Thoracic aorta (tissue), 2 donors: Measurements from ENCODE around the gene TLN1. TPM values are rescaled to one million over a fixed set of nuclear protein-coding genes. Genes with fewer than 3 reads are reported as not detected.
A peak's percentile ranks its signal among the peaks of the same experiment; 100 is the strongest.

ENCODE experiments used
- ATAC-seq: fragments of 150-250 bp; one replicate; pipeline ENCODE4 v1.8.0; 2017; ENCODE audit warnings: low read depth; ENCODE audit not compliant: insufficient number of reproducible peaks, low FRiP score
- DNase-seq: peaks from one replicate; pipeline ENCODE4 v3.0.0-alpha.2; 2020; ENCODE audit warnings: low spot score
- H3K27ac ChIP-seq, 2 donors: fragments of 200-600 bp; sonication (generic); 1 replicate in 1 of 2; 2 replicates in 1 of 2; pipeline ENCODE4 v1.5.1; 2016; ENCODE audit warnings: mild to moderate bottlenecking in 2 of 2, moderate library complexity in 2 of 2
- H3K27me3 ChIP-seq: fragments of 200-600 bp; sonication (generic); replicated peaks from 2 replicates; pipeline ENCODE4 v1.6.0; 2016; ENCODE audit warnings: mild to moderate bottlenecking; ENCODE audit not compliant: insufficient read depth
- H3K36me3 ChIP-seq: fragments of 200-600 bp; sonication (generic); one replicate; pipeline ENCODE4 v1.5.1; 2016
- H3K4me1 ChIP-seq, 2 donors: fragments of 200-600 bp; sonication (generic); 1 replicate in 1 of 2; 2 replicates in 1 of 2; pipeline versions ENCODE4 v1.5.1 to v1.6.0; 2016; ENCODE audit warnings: low read depth in 2 of 2, mild to moderate bottlenecking in 1 of 2; ENCODE audit not compliant: control insufficient read depth in 1 of 2
- H3K4me3 ChIP-seq: fragments of 200-600 bp; sonication (generic); 2 replicates; pipeline ENCODE4 v1.5.1; 2016; ENCODE audit warnings: mild to moderate bottlenecking
- H3K9me3 ChIP-seq: fragments of 200-600 bp; sonication (generic); 2 replicates; pipeline ENCODE4 v1.5.1; 2016
- total RNA-seq, 2 donors: library from RNA; depleted of rRNA; stranded (reverse); fragments of >200 nt; gene quantifications; one replicate each; pipeline versions ENCODE4 v1.1.0 to v1.2.3, GENCODE V29; 2016
- TF ChIP-seq, protein P1 (sequence below): fragments of 200-600 bp; sonication (generic); IDR thresholded peaks from one replicate; pipeline ENCODE4 v1.5.1; 2019; ENCODE audit warnings: antibody characterized with exemption

TLN1 gene
- total RNA-seq, 2 donors from 2014 or later: 889 to 1,019 TPM

DNA sequence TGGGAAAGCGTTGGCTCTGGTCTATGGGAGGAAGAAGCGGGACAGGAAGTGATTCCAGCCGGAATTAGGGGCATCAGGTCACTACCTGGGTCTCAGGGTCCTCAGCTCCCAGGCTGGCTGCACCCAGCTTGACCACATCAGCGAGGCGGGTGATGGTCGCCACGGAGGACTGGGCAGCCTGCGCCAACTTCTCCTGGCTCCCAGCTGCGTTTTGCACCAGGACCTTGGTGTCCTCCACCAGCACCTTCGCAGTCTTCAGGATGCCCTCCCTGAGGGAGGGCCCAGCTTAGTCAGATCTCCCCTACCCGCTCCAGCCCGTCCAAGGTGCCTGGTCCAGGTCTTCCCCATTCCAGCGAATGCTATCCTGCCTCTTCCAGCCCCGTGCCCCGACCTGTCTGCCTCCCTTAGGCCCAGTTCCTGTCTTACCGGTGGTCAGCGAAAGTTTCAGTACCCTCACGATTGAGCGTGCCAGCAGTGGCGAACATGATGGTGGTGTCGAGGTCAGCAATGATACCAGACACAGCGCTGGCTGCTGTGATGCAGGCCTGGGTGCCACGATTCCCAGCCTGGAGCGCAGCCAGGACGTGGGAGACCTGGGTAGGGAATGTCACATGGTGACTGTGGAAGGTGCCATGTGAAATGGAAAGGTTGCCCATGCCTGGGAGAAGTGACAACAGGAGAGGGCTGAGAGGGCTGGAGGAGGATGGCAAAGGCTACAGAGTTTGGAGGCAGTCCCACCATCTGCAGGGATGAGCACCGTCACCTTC lies 27.9 kb downstream of the TLN1 start:
- Histone ChIP-seq H3K4me1 (peaks cover 0 to 10% of the 10 kb centered on the region in 2 donors), H3K4me3 (no peak overlapping the region), H3K27me3 (no peaks in the 10 kb centered on the region), H3K9me3 (no peaks in the 10 kb centered on the region), H3K27ac (peak overlapping the region in 1 of 2 donors; percentile 34), H3K36me3 (peaks cover 98% of the 10 kb centered on the region)
- no peak for DNase-seq
- no peak for ATAC-seq
- TF ChIP-seq, protein P1, sequence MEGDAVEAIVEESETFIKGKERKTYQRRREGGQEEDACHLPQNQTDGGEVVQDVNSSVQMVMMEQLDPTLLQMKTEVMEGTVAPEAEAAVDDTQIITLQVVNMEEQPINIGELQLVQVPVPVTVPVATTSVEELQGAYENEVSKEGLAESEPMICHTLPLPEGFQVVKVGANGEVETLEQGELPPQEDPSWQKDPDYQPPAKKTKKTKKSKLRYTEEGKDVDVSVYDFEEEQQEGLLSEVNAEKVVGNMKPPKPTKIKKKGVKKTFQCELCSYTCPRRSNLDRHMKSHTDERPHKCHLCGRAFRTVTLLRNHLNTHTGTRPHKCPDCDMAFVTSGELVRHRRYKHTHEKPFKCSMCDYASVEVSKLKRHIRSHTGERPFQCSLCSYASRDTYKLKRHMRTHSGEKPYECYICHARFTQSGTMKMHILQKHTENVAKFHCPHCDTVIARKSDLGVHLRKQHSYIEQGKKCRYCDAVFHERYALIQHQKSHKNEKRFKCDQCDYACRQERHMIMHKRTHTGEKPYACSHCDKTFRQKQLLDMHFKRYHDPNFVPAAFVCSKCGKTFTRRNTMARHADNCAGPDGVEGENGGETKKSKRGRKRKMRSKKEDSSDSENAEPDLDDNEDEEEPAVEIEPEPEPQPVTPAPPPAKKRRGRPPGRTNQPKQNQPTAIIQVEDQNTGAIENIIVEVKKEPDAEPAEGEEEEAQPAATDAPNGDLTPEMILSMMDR: no peak

DNA sequence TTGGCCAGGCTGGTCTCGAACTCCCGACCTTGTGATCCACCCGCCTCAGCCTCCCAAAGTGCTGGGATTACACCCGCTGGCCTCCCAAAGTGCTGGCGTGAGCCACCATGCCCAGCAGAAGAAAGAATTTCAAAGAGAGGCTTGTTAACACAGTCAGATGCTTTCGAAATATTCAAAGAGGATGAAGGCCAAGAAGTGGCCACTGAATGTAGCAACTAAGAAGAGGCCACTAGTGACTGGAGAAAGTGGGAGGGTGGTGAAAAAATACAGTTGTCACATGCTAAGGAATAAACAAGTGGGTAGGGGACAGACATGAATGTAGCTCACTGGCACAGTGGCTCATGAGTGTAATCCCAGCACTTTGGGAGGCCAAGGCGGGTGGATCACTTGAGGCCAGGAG lies 29.3 kb downstream of the TLN1 start:
- H3K27me3 ChIP-seq: no peaks in the 10 kb centered on the region
- H3K4me3 ChIP-seq: no peak overlapping the region
- DNase-seq (no peak), ATAC-seq (no peak)
- H3K4me1 ChIP-seq: peaks cover 0 to 24% of the 10 kb centered on the region in 2 donors
- no peaks in the 10 kb centered on the region for H3K9me3 ChIP-seq
- TF ChIP-seq, protein P1: no peak
- peaks cover 99% of the 10 kb centered on the region for H3K36me3 ChIP-seq
- peak overlapping the region; percentile 99 to 100 for H3K27ac ChIP-seq

DNA sequence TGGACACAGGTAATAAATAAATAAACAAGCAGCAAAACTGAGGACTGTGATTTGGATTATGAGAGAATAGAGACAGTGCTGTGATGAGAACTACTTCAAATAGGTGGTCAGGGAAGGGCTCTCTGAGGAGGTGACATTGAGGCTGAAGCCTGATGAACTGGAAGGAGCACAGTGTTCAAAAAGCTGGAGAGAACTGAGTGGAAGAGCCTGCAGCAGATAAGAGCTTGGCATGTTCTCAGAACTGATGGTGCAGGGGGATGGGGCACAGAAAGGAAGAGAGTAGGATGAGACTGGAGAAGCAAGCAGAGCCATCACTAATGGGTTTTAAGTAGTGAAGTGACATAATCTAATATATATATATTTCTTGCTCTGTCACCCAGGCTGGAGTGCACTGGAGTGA lies 31.1 kb downstream of the TLN1 start:
- Histone ChIP-seq H3K9me3 (no peaks in the 10 kb centered on the region), H3K4me3 (no peak overlapping the region), H3K4me1 (peaks cover 14 to 41% of the 10 kb centered on the region in 2 donors), H3K27me3 (no peaks in the 10 kb centered on the region), H3K27ac (peak overlapping the region; percentile 99 to 100), H3K36me3 (peaks cover 93% of the 10 kb centered on the region)
- ATAC-seq (no peak), DNase-seq (no peak)
- TF ChIP-seq, protein P1: no peak

DNA sequence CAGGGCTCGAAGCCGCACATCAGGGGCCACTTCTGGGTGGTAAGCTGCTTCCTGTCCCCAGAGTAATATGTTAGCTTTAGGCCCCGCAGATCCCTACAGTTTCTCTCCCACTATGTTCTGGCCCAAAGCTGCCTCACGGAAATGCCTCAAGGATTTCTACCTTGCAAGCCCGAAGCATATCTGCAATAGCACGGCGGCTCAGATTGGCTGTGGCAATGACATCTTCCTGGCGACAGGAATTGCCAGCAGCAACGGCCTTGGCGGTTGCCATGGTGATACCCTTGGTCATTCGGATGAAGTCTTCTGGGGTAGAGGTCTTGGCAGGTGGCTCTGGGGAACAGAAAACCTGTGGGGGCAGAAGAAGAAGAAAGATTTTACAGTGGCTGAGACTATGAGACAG lies 32.0 kb downstream of the TLN1 start:
- no peak overlapping the region for H3K4me3 ChIP-seq
- H3K9me3 ChIP-seq: no peaks in the 10 kb centered on the region
- H3K27ac ChIP-seq: peak overlapping the region; percentile 99 to 100
- no peaks in the 10 kb centered on the region for H3K27me3 ChIP-seq
- DNase-seq (no peak), ATAC-seq (no peak)
- peaks cover 88% of the 10 kb centered on the region for H3K36me3 ChIP-seq
- peaks cover 19 to 50% of the 10 kb centered on the region in 2 donors for H3K4me1 ChIP-seq
- TF ChIP-seq, protein P1: no peak

DNA sequence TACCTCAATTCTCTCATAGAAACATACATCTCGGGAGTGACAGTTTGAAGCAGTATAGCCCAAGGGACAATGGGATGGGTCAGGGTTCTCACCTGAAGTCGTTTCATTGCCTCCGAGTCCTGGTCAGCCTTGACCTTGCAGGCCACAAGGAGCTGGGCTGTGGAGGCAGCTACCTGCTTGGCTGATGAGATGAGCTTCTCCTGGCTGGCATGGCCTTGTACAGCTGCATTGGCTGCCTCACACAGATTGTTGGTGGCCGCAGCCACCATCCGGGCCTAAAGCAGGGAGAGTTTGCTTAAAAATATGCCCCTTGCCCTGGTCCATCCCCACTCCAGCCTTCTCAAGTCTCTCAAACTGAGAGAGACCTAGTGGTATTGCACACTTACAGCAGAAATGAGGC lies 33.8 kb downstream of the TLN1 start:
- no peak for DNase-seq
- H3K36me3 ChIP-seq: peaks cover 70% of the 10 kb centered on the region

More for the DNA sequence above, 33.8 kb downstream of the TLN1 start:
- Histone ChIP-seq H3K4me3 (no peak overlapping the region), H3K27me3 (no peaks in the 10 kb centered on the region), H3K27ac (peak overlapping the region; percentile 99 to 100), H3K9me3 (no peaks in the 10 kb centered on the region), H3K4me1 (peaks cover 29 to 66% of the 10 kb centered on the region in 2 donors)
- no peak for ATAC-seq
- TF ChIP-seq, protein P1: no peak
